Endodermal cell (in vitro differentiated cells): ENCODE data around the gene ZNHIT6. TPM values are rescaled to one million over a fixed set of nuclear protein-coding genes. Genes with fewer than 3 reads are reported as not detected.

Source experiments
- DNase-seq: peaks from one replicate; pipeline ENCODE4 v3.0.0-alpha.2; 2017
- H3K27ac ChIP-seq: 2 replicates; pipeline ENCODE4 v1.5.1; 2013; ENCODE audit warnings: mild to moderate bottlenecking, low read depth, low read length, moderate library complexity
- H3K27me3 ChIP-seq: 2 replicates; pipeline ENCODE4 v1.6.1; 2013; ENCODE audit warnings: mild to moderate bottlenecking, low read length, moderate library complexity; ENCODE audit not compliant: insufficient read depth, control insufficient read depth, poor library complexity, severe bottlenecking
- H3K36me3 ChIP-seq: 2 replicates; pipeline ENCODE4 v1.7.0; 2013; ENCODE audit warnings: mild to moderate bottlenecking, low read length, moderate library complexity; ENCODE audit not compliant: control insufficient read depth, insufficient read depth
- H3K4me1 ChIP-seq: one replicate; pipeline ENCODE4 v1.7.0; 2013; ENCODE audit warnings: low read length; ENCODE audit not compliant: control insufficient read depth, insufficient read depth
- H3K4me3 ChIP-seq: 2 replicates; pipeline ENCODE4 v1.5.1; 2013; ENCODE audit warnings: mild to moderate bottlenecking, low read length, moderate library complexity
- H3K9ac ChIP-seq: 2 replicates; pipeline ENCODE4 v1.6.1; 2013; ENCODE audit warnings: mild to moderate bottlenecking, low read length, moderate library complexity; ENCODE audit not compliant: poor library complexity, severe bottlenecking; ENCODE audit errors: extremely low read depth
- H3K9me3 ChIP-seq: 2 replicates; pipeline ENCODE4 v1.6.1; 2013; ENCODE audit warnings: mild to moderate bottlenecking, low read length, moderate library complexity; ENCODE audit not compliant: control insufficient read depth
- H3K27ac Mint-ChIP-seq: 2 replicates; pipeline ENCODE4 v1.8.0; 2020; ENCODE audit warnings: mixed read lengths
- H3K27me3 Mint-ChIP-seq: 2 replicates; pipeline ENCODE4 v1.8.0; 2021; ENCODE audit warnings: mild to moderate bottlenecking, mixed read lengths; ENCODE audit not compliant: insufficient read depth
- H3K36me3 Mint-ChIP-seq: 2 replicates; pipeline ENCODE4 v1.8.0; 2020; ENCODE audit warnings: low read depth, mixed read lengths
- H3K4me1 Mint-ChIP-seq: 2 replicates; pipeline ENCODE4 v1.8.0; 2020; ENCODE audit warnings: mixed read lengths
- H3K4me3 Mint-ChIP-seq: 2 replicates; pipeline ENCODE4 v1.8.0; 2020; ENCODE audit warnings: mild to moderate bottlenecking, moderate library complexity, mixed read lengths
- H3K9me3 Mint-ChIP-seq: 2 replicates; pipeline ENCODE4 v1.8.0; 2020; ENCODE audit warnings: mild to moderate bottlenecking, mixed read lengths
- CTCF ChIP-seq: fragments of 200-600 bp; sonication (generic); conservative IDR thresholded peaks from 2 replicates; pipeline ENCODE4 v1.5.0; 2021; ENCODE audit warnings: antibody characterized with exemption, mild to moderate bottlenecking
- WGBS, 2 experiments: methylation state at CpG; one replicate each; pipeline versions ENCODE4 v1.1.5 to v1.1.7; 2013; ENCODE audit warnings: missing lambda C conversion rate in 2 of 2, mixed read lengths in 1 of 2; ENCODE audit not compliant: insufficient coverage in 1 of 2, insufficient read length in 1 of 2; 5-methylcytosine and 5-hydroxymethylcytosine counted together
- total RNA-seq, 2 donors: library from RNA; stranded (reverse); fragmentation: NEBNext Ultra II Directional in 1 of 2; extraction: Animal tissue kit (Norgen Biotek cat#: 25700) in 1 of 2; gene quantifications; 2 replicates in 1 of 2; 3 replicates in 1 of 2; pipeline ENCODE4 v1.2.1, GENCODE V29; 2021

The ZNHIT6 gene
- total RNA-seq, 2 donors from 2014 or later = 11.3 to 12.4 TPM

GRCh38 chr1:85623061-85623471 is 85.2 kb downstream of the ZNHIT6 start:
- no peak for TF ChIP-seq CTCF
- Mint-ChIP-seq H3K27ac (no peak overlapping the region), H3K4me1 (no peaks in the 10 kb centered on the region), H3K36me3 (peaks cover 35% of the 10 kb centered on the region), H3K4me3 (no peak overlapping the region), H3K9me3 (peaks cover 41% of the 10 kb centered on the region), H3K27me3 (no peaks in the 10 kb centered on the region)
- Histone ChIP-seq H3K4me1 (no peaks in the 10 kb centered on the region), H3K4me3 (no peak overlapping the region), H3K9me3 (peaks cover 32% of the 10 kb centered on the region), H3K27ac (no peak overlapping the region), H3K36me3 (no peaks in the 10 kb centered on the region), H3K9ac (no peak overlapping the region), H3K27me3 (no peaks in the 10 kb centered on the region)
- no peak for DNase-seq
- 88% methylated on average over 1 of the region's 1 CpG; no CpG with 5 or more reads in 1 of the 2 experiments for WGBS, 2 experiments

- H3K4me3 ChIP-seq = no peak overlapping the region
- no peaks in the 10 kb centered on the region for H3K36me3 ChIP-seq
- no peaks in the 10 kb centered on the region for H3K27me3 Mint-ChIP-seq
- no peak overlapping the region for H3K27ac ChIP-seq
- H3K36me3 Mint-ChIP-seq = peaks cover 29% of the 10 kb centered on the region
- WGBS, 2 experiments = 96 to 100% methylated on average over 1 of the region's 1 CpG
- peaks cover 41% of the 10 kb centered on the region for H3K9me3 Mint-ChIP-seq
- H3K9ac ChIP-seq = no peak overlapping the region
- no peak overlapping the region for H3K27ac Mint-ChIP-seq
- DNase-seq = no peak
- H3K4me1 Mint-ChIP-seq = no peaks in the 10 kb centered on the region
- H3K4me3 Mint-ChIP-seq = no peak overlapping the region
- H3K9me3 ChIP-seq = peaks cover 32% of the 10 kb centered on the region
- H3K27me3 ChIP-seq = no peaks in the 10 kb centered on the region
- H3K4me1 ChIP-seq = no peaks in the 10 kb centered on the region
- no peak for TF ChIP-seq CTCF
Measured at GRCh38 chr1:85621430-85621829, 86.8 kb downstream of the ZNHIT6 start.

GRCh38 chr1:85617633-85618100 is 90.6 kb downstream of the ZNHIT6 start:
- TF ChIP-seq CTCF = no peak
- WGBS, 2 experiments = 94 to 100% methylated on average over 1 to 3 of the region's 3 CpGs
- H3K27ac Mint-ChIP-seq = no peak overlapping the region
- peaks cover 24% of the 10 kb centered on the region for H3K9me3 ChIP-seq
- peaks cover 4% of the 10 kb centered on the region for H3K4me1 Mint-ChIP-seq
- H3K9ac ChIP-seq = no peak overlapping the region
- H3K4me1 ChIP-seq = no peaks in the 10 kb centered on the region
- no peak overlapping the region for H3K4me3 Mint-ChIP-seq
- no peaks in the 10 kb centered on the region for H3K27me3 ChIP-seq
- no peak for DNase-seq
- H3K36me3 ChIP-seq = no peaks in the 10 kb centered on the region
- peaks cover 14% of the 10 kb centered on the region for H3K36me3 Mint-ChIP-seq
- no peaks in the 10 kb centered on the region for H3K27me3 Mint-ChIP-seq
- H3K9me3 Mint-ChIP-seq = peaks cover 31% of the 10 kb centered on the region
- H3K27ac ChIP-seq = no peak overlapping the region
- H3K4me3 ChIP-seq = no peak overlapping the region
